ENCODE measurements around the gene DLL3. TPM values are rescaled to one million over a fixed set of nuclear protein-coding genes. Genes with fewer than 3 reads are reported as not detected.

Gene DLL3
- total and polyA plus RNA-seq, 2 experiments from 2014 or later: 9.8 to 15.6 TPM

DNA sequence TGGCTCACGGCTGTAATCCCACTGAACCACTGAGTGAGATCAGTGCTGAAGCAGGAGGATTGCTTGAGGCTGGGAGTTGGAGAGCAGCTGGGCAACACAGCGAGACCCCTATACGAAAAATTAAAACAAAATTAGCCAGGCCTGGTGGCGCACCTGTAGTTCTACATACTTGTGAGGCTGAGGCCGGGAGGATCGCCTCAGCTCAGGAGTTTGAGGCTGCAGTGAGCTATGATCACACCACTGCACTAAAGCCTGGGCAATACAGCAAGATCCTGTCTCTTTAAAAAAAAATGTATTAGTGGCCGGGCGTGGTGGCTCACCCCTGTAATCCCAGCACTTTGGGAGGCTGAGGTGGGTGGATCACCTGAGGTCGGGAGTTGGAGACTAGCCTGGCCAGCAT is 9.9 kb downstream of the DLL3 start (continued):
- TF ChIP-seq, protein P1, sequence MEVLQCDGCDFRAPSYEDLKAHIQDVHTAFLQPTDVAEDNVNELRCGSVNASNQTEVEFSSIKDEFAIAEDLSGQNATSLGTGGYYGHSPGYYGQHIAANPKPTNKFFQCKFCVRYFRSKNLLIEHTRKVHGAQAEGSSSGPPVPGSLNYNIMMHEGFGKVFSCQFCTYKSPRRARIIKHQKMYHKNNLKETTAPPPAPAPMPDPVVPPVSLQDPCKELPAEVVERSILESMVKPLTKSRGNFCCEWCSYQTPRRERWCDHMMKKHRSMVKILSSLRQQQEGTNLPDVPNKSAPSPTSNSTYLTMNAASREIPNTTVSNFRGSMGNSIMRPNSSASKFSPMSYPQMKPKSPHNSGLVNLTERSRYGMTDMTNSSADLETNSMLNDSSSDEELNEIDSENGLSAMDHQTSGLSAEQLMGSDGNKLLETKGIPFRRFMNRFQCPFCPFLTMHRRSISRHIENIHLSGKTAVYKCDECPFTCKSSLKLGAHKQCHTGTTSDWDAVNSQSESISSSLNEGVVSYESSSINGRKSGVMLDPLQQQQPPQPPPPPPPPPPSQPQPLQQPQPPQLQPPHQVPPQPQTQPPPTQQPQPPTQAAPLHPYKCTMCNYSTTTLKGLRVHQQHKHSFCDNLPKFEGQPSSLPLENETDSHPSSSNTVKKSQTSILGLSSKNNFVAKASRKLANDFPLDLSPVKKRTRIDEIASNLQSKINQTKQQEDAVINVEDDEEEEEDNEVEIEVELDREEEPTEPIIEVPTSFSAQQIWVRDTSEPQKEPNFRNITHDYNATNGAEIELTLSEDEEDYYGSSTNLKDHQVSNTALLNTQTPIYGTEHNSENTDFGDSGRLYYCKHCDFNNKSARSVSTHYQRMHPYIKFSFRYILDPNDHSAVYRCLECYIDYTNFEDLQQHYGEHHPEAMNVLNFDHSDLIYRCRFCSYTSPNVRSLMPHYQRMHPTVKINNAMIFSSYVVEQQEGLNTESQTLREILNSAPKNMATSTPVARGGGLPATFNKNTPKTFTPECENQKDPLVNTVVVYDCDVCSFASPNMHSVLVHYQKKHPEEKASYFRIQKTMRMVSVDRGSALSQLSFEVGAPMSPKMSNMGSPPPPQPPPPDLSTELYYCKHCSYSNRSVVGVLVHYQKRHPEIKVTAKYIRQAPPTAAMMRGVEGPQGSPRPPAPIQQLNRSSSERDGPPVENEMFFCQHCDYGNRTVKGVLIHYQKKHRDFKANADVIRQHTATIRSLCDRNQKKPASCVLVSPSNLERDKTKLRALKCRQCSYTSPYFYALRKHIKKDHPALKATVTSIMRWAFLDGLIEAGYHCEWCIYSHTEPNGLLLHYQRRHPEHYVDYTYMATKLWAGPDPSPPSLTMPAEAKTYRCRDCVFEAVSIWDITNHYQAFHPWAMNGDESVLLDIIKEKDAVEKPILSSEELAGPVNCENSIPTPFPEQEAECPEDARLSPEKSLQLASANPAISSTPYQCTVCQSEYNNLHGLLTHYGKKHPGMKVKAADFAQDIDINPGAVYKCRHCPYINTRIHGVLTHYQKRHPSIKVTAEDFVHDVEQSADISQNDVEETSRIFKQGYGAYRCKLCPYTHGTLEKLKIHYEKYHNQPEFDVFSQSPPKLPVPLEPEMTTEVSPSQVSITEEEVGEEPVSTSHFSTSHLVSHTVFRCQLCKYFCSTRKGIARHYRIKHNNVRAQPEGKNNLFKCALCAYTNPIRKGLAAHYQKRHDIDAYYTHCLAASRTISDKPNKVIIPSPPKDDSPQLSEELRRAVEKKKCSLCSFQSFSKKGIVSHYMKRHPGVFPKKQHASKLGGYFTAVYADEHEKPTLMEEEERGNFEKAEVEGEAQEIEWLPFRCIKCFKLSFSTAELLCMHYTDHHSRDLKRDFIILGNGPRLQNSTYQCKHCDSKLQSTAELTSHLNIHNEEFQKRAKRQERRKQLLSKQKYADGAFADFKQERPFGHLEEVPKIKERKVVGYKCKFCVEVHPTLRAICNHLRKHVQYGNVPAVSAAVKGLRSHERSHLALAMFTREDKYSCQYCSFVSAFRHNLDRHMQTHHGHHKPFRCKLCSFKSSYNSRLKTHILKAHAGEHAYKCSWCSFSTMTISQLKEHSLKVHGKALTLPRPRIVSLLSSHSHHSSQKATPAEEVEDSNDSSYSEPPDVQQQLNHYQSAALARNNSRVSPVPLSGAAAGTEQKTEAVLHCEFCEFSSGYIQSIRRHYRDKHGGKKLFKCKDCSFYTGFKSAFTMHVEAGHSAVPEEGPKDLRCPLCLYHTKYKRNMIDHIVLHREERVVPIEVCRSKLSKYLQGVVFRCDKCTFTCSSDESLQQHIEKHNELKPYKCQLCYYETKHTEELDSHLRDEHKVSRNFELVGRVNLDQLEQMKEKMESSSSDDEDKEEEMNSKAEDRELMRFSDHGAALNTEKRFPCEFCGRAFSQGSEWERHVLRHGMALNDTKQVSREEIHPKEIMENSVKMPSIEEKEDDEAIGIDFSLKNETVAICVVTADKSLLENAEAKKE (CRISPR knock-in tag; IDR thresholded peaks at IDR 0.05): no peak
- TF ChIP-seq, protein P2, sequence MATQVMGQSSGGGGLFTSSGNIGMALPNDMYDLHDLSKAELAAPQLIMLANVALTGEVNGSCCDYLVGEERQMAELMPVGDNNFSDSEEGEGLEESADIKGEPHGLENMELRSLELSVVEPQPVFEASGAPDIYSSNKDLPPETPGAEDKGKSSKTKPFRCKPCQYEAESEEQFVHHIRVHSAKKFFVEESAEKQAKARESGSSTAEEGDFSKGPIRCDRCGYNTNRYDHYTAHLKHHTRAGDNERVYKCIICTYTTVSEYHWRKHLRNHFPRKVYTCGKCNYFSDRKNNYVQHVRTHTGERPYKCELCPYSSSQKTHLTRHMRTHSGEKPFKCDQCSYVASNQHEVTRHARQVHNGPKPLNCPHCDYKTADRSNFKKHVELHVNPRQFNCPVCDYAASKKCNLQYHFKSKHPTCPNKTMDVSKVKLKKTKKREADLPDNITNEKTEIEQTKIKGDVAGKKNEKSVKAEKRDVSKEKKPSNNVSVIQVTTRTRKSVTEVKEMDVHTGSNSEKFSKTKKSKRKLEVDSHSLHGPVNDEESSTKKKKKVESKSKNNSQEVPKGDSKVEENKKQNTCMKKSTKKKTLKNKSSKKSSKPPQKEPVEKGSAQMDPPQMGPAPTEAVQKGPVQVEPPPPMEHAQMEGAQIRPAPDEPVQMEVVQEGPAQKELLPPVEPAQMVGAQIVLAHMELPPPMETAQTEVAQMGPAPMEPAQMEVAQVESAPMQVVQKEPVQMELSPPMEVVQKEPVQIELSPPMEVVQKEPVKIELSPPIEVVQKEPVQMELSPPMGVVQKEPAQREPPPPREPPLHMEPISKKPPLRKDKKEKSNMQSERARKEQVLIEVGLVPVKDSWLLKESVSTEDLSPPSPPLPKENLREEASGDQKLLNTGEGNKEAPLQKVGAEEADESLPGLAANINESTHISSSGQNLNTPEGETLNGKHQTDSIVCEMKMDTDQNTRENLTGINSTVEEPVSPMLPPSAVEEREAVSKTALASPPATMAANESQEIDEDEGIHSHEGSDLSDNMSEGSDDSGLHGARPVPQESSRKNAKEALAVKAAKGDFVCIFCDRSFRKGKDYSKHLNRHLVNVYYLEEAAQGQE (IDR thresholded peaks at IDR 0.05; ENCODE audit: unreplicated experiment): no peak
- TF ChIP-seq ZNF331 (CRISPR knock-in tag; IDR thresholded peaks at IDR 0.05; ENCODE audit: low read depth) (no peak), EZH2phosphoT487 (IDR thresholded peaks at IDR 0.05; ENCODE audit: unreplicated experiment) (no peak), JUNB (IDR thresholded peaks at IDR 0.05; ENCODE audit: unreplicated experiment) (no peak), POLR2AphosphoS5 (IDR thresholded peaks at IDR 0.05; ENCODE audit: low read depth) (no peak)

DNA sequence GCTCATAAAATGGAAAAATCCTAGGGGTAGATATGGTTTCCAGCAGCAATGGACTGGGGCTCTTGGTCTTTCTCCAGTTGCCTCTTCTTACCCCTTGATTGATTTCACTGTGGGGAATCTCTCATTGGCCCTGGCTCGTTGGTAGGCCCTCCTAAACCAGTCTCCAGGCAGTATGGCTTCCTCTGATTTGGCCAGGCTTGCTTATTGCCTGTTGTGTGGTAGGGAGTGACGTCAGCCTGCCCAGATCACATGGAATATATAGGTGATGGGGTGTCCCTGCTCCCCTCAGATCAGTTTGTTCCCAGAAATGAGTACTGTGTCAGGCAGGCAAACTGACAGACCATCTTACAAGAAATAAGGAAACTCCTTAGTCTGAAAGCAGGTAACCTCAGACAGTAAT is 10.5 kb downstream of the DLL3 start:
- Mint-ChIP-seq H3K4me1 (peaks cover 6% of the 10 kb centered on the region), H3K27ac (no peak overlapping the region), H3K27me3 (ENCODE audit: insufficient read depth, low read depth, poor library complexity) (peaks cover 62% of the 10 kb centered on the region), H3K4me3 (no peak overlapping the region; the same call in 2 of the 3 replicates), H3K36me3 (ENCODE audit: low read depth) (peaks cover 3% of the 10 kb centered on the region; the same call in 2 of the 3 replicates), H3K9me3 (peaks cover 11% of the 10 kb centered on the region)
- ATAC-seq (no peak), DNase-seq (ENCODE audit: low spot score) (no peak)
- no peaks in the 10 kb centered on the region for H4K20me1 ChIP-seq (replicated peaks; ENCODE audit: insufficient read depth)
- no peaks in the 10 kb centered on the region for H3K79me2 ChIP-seq (replicated peaks; ENCODE audit: insufficient read depth)
- no peak overlapping the region for H3K4me2 ChIP-seq
- H2AFZ ChIP-seq: no peak overlapping the region
- H3F3A ChIP-seq (replicated peaks; ENCODE audit: low read depth): peaks cover 26% of the 10 kb centered on the region; the same call in 1 of the 2 replicates
- H3K27me3 ChIP-seq (ENCODE audit: insufficient read depth): peaks cover 71% of the 10 kb centered on the region
- no peak overlapping the region for H3K27ac ChIP-seq (ENCODE audit: low read depth)
- H3K36me3 ChIP-seq (ENCODE audit: insufficient read depth): no peaks in the 10 kb centered on the region
- no peaks in the 10 kb centered on the region for H3K9me2 ChIP-seq (ENCODE audit: insufficient read depth)
- H3K4me3 ChIP-seq: no peak overlapping the region
- peaks cover 4% of the 10 kb centered on the region for H3K4me1 ChIP-seq (ENCODE audit: insufficient read depth)
- TF ChIP-seq, protein P3, sequence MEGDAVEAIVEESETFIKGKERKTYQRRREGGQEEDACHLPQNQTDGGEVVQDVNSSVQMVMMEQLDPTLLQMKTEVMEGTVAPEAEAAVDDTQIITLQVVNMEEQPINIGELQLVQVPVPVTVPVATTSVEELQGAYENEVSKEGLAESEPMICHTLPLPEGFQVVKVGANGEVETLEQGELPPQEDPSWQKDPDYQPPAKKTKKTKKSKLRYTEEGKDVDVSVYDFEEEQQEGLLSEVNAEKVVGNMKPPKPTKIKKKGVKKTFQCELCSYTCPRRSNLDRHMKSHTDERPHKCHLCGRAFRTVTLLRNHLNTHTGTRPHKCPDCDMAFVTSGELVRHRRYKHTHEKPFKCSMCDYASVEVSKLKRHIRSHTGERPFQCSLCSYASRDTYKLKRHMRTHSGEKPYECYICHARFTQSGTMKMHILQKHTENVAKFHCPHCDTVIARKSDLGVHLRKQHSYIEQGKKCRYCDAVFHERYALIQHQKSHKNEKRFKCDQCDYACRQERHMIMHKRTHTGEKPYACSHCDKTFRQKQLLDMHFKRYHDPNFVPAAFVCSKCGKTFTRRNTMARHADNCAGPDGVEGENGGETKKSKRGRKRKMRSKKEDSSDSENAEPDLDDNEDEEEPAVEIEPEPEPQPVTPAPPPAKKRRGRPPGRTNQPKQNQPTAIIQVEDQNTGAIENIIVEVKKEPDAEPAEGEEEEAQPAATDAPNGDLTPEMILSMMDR (conservative IDR thresholded peaks at IDR 0.05; ENCODE audit: low read depth in 2 of 2): no peak
- no peak for TF ChIP-seq ZNF114 (CRISPR knock-in tag; IDR thresholded peaks at IDR 0.05)
